Mononuclear cell (primary cell): ENCODE measurements around the gene SLC66A3. TPM values are rescaled to one million over a fixed set of nuclear protein-coding genes. Genes with fewer than 3 reads are reported as not detected.

Experiments used
- H3K27me3 ChIP-seq: 2 replicates; pipeline ENCODE4 v1.6.0; 2011; ENCODE audit warnings: low read length, control low read depth; ENCODE audit not compliant: insufficient read depth
- H3K4me1 ChIP-seq: 2 replicates; pipeline ENCODE4 v1.5.1; 2011; ENCODE audit warnings: mild to moderate bottlenecking, low read length, control low read depth; ENCODE audit not compliant: insufficient read depth
- H3K4me3 ChIP-seq: 2 replicates; pipeline ENCODE4 v1.5.1; 2011; ENCODE audit warnings: mild to moderate bottlenecking, low read length, moderate library complexity
- H3K9me3 ChIP-seq: 2 replicates; pipeline ENCODE4 v1.5.1; 2011; ENCODE audit warnings: low read depth, mild to moderate bottlenecking, control low read depth, low read length
- total RNA-seq: library from RNA; depleted of rRNA; stranded (reverse); fragments of >200 nt; gene quantifications from one replicate; pipeline ENCODE4 v1.2.3, GENCODE V29; 2012

Gene SLC66A3
- 40.0 TPM for total RNA-seq

GRCh38 chr2:11155381-11156035 lies at the start of gene SLC66A3:
SLC66A3 (plus strand) TSS chr2:11155467; CDS start chr2:11155547, 80 bp downstream.
- no peaks in the 10 kb centered on the region for H3K27me3 ChIP-seq
- H3K4me3 ChIP-seq = peak within 1 kb of the TSS; percentile 63
- H3K4me1 ChIP-seq = peaks cover 26% of the 10 kb centered on the region
- H3K9me3 ChIP-seq = no peaks in the 10 kb centered on the region

- H3K9me3 ChIP-seq = no peaks in the 10 kb centered on the region
- no peak overlapping the region for H3K4me3 ChIP-seq
- no peaks in the 10 kb centered on the region for H3K4me1 ChIP-seq
- H3K27me3 ChIP-seq = no peaks in the 10 kb centered on the region
Observed at GRCh38 chr2:11109002-11109401, 46.3 kb upstream of the SLC66A3 start.

- Histone ChIP-seq H3K4me1 (no peaks in the 10 kb centered on the region), H3K27me3 (no peaks in the 10 kb centered on the region), H3K4me3 (no peak overlapping the region), H3K9me3 (no peaks in the 10 kb centered on the region)
Observed at GRCh38 chr2:11112870-11113428, 42.3 kb upstream of the SLC66A3 start.

- H3K27me3 ChIP-seq = no peaks in the 10 kb centered on the region
- H3K4me3 ChIP-seq = no peak overlapping the region
- no peaks in the 10 kb centered on the region for H3K4me1 ChIP-seq
- H3K9me3 ChIP-seq = no peaks in the 10 kb centered on the region
Observed at GRCh38 chr2:11117776-11118175, 37.5 kb upstream of the SLC66A3 start.

GRCh38 chr2:11118761-11119160 lies 36.5 kb upstream of the SLC66A3 start:
- Histone ChIP-seq H3K4me1 (no peaks in the 10 kb centered on the region), H3K4me3 (no peak overlapping the region), H3K9me3 (no peaks in the 10 kb centered on the region), H3K27me3 (no peaks in the 10 kb centered on the region)

GRCh38 chr2:11121099-11121822 lies 34.0 kb upstream of the SLC66A3 start:
- Histone ChIP-seq H3K4me1 (no peaks in the 10 kb centered on the region), H3K27me3 (no peaks in the 10 kb centered on the region), H3K4me3 (no peak overlapping the region), H3K9me3 (no peaks in the 10 kb centered on the region)

- Histone ChIP-seq H3K27me3 (no peaks in the 10 kb centered on the region), H3K4me1 (no peaks in the 10 kb centered on the region), H3K9me3 (no peaks in the 10 kb centered on the region), H3K4me3 (no peak overlapping the region)
Observed at GRCh38 chr2:11121823-11122155, 33.5 kb upstream of the SLC66A3 start.

GRCh38 chr2:11122380-11122779 lies 32.9 kb upstream of the SLC66A3 start:
- Histone ChIP-seq H3K9me3 (no peaks in the 10 kb centered on the region), H3K27me3 (no peaks in the 10 kb centered on the region), H3K4me1 (no peaks in the 10 kb centered on the region), H3K4me3 (no peak overlapping the region)

GRCh38 chr2:11123001-11123809 lies 32.1 kb upstream of the SLC66A3 start:
- H3K9me3 ChIP-seq = no peaks in the 10 kb centered on the region

GRCh38 chr2:11123856-11124759 lies 31.2 kb upstream of the SLC66A3 start:
- Histone ChIP-seq H3K9me3 (no peaks in the 10 kb centered on the region), H3K27me3 (no peaks in the 10 kb centered on the region), H3K4me3 (no peak overlapping the region)

More at GRCh38 chr2:11123001-11123809, 32.1 kb upstream of the SLC66A3 start:
- H3K4me1 ChIP-seq = no peaks in the 10 kb centered on the region
- H3K4me3 ChIP-seq = no peak overlapping the region
- H3K27me3 ChIP-seq = no peaks in the 10 kb centered on the region

GRCh38 chr2:11124760-11125068 lies 30.6 kb upstream of the SLC66A3 start:
- Histone ChIP-seq H3K9me3 (no peaks in the 10 kb centered on the region), H3K27me3 (no peaks in the 10 kb centered on the region), H3K4me1 (peaks cover 1% of the 10 kb centered on the region), H3K4me3 (no peak overlapping the region)

More at GRCh38 chr2:11123856-11124759, 31.2 kb upstream of the SLC66A3 start:
- H3K4me1 ChIP-seq = no peaks in the 10 kb centered on the region

GRCh38 chr2:11127761-11128160 lies 27.5 kb upstream of the SLC66A3 start:
- peaks cover 20% of the 10 kb centered on the region for H3K4me1 ChIP-seq
- H3K9me3 ChIP-seq = no peaks in the 10 kb centered on the region
- no peak overlapping the region for H3K4me3 ChIP-seq
- no peaks in the 10 kb centered on the region for H3K27me3 ChIP-seq

GRCh38 chr2:11128243-11128951 lies 26.9 kb upstream of the SLC66A3 start:
- no peaks in the 10 kb centered on the region for H3K27me3 ChIP-seq
- no peak overlapping the region for H3K4me3 ChIP-seq
- peaks cover 27% of the 10 kb centered on the region for H3K4me1 ChIP-seq
- H3K9me3 ChIP-seq = no peaks in the 10 kb centered on the region
